AG09319 (cell line): ENCODE measurements around the gene ZSCAN30.

Experiments used
- DNase-seq: peaks from one replicate; pipeline ENCODE4 v3.0.0-alpha.2; 2010; ENCODE audit warnings: low read depth; ENCODE audit errors: extremely low read depth
- TF ChIP-seq, protein P1 (sequence below): IDR thresholded peaks from 2 replicates; pipeline ENCODE4 v1.5.1; 2011; ENCODE audit warnings: low read depth, mild to moderate bottlenecking, inconsistent platforms, low read length, moderate library complexity

Gene ZSCAN30

GRCh38 chr18:35296060-35296459 lies 6.0 kb upstream of the ZSCAN30 start:
- no peak for DNase-seq
- TF ChIP-seq, protein P1, sequence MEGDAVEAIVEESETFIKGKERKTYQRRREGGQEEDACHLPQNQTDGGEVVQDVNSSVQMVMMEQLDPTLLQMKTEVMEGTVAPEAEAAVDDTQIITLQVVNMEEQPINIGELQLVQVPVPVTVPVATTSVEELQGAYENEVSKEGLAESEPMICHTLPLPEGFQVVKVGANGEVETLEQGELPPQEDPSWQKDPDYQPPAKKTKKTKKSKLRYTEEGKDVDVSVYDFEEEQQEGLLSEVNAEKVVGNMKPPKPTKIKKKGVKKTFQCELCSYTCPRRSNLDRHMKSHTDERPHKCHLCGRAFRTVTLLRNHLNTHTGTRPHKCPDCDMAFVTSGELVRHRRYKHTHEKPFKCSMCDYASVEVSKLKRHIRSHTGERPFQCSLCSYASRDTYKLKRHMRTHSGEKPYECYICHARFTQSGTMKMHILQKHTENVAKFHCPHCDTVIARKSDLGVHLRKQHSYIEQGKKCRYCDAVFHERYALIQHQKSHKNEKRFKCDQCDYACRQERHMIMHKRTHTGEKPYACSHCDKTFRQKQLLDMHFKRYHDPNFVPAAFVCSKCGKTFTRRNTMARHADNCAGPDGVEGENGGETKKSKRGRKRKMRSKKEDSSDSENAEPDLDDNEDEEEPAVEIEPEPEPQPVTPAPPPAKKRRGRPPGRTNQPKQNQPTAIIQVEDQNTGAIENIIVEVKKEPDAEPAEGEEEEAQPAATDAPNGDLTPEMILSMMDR, result no peak

DNA sequence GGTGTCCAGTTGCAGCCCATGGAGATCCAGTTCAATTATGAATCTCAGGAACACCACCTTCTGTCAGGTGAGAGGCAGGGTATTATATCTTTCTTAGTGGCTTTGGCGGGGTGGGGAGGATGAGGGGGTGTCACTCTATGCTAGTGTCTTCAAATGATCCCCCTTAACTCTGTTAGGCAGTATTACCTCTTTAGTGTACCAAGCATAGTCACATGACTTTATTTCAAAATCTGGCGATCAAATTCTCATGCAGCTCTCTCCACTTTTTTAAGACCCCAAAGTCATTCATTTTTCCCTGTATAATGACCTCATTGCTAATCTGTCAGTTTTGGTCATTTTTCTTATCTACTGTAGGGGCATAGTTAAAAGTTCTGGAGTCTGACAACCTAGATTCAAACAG lies 1.1 kb upstream of the ZSCAN30 start:
- no peak for DNase-seq
- TF ChIP-seq, protein P1, result no peak

- DNase-seq, result no peak
- TF ChIP-seq, protein P1, result no peak
These were observed 319 bp downstream of the ZSCAN30 start for GRCh38 chr18:35289727-35290093.

GRCh38 chr18:35289293-35289692 lies 736 bp downstream of the ZSCAN30 start:
- no peak for DNase-seq
- TF ChIP-seq, protein P1, result no peak

DNA sequence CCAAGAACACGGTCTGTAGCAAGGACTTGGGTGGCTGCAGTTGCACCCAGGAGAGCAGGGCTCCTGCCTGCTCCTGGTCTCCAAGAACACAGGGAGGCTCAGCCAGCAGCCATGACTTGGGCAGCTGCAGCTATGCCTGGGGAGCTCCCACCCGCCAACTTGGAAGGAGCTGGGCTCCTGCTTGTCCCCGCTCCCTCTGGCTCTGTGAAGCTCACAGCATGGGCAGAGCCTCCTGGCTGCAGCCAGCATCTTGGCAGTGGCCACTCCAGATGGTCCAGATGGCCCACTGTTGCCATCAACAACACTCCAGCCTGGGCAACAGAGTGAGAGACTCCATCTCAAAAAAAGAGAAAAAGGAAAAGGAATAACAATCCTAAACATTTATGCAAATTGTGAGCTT lies 5.2 kb downstream of the ZSCAN30 start:
- TF ChIP-seq, protein P1, result no peak
- no peak for DNase-seq

DNA sequence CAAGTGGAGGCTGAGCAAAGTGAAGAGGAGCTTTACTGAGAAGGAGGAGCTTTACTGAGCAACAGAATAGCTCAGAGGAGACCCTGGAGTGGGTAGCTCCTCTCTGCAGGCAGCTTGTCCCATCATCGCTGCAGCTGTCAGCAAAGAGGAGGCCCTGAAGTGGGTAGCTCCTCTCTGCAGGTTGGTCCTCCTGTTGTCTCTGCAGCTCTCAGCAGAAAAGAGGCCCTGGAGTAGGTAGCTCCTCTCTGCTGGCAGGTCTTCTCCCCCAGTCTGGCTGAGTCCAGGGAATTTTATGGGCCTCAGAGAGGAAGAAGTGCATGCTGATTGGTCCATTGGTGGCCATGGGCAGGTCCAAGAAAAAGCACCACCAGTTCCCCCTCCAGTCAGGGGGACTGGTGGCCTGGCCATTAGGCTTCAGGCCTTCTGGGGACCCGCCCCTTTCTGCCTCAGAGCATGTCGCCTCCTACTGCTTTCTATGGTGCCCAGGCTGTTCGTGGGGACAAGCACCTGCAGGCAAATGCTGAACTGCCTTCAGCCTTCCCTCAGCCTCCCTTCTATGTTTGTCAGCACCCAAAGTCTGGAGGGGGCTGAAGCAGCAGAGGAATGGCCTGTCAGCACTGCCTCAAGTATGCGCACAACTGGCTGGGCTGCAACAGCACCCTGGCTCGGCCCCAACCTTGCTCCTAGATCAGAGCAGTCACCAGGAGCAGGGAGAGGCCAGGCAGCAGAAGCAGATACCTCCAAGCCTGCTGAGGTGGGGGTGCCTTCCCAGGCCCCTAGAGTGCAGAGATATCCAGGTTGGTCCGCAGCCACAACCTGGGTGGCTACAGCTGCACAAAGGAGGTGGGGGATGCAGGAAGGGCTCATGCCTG lies 5.9 kb downstream of the ZSCAN30 start:
- TF ChIP-seq, protein P1, result no peak
- DNase-seq, result no peak

DNA sequence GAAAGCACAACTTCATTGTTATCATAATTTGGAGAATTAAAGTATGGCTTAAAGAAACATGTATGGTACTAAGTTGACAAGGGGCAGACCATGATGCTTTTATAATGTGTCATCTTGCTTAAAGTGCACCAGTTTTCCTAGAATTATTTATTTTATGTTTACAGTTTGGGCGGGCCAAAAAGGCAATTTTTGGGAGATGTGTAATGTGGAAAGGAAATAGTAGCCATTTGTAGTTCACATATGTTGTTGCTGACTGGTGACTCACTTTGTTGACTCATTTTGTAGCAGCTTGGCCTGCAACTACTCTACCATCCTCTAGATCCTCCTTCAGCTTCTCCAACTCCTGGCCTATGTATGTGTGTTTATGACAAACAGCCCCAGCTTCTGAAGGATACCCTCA lies 7.7 kb downstream of the ZSCAN30 start:
- TF ChIP-seq, protein P1, result no peak
- peak; percentile 44 for DNase-seq
